Stimulated activated CD8-positive, alpha-beta memory T cell treated with anti-CD3 and anti-CD28 coated beads, Interleukin-7, amount 100 ng/mL, for 24 hours (primary cell): ENCODE results near the gene FGGY.

ENCODE experiments used
- DNase-seq: peaks from one replicate; pipeline ENCODE4 v3.0.0-alpha.2; 2020; ENCODE audit warnings: low read depth

Gene FGGY

GRCh38 chr1:59738591-59739015, 441.7 kb downstream of the FGGY start:
- no peak for DNase-seq

GRCh38 chr1:59739111-59739510, 442.2 kb downstream of the FGGY start:
- DNase-seq = no peak

- no peak for DNase-seq
Observed at GRCh38 chr1:59742526-59742925, 445.6 kb downstream of the FGGY start.

GRCh38 chr1:59743324-59744091, 446.6 kb downstream of the FGGY start:
- no peak for DNase-seq

GRCh38 chr1:59747420-59748024, 450.6 kb downstream of the FGGY start:
- DNase-seq = no peak

- no peak for DNase-seq
Observed at GRCh38 chr1:59748123-59748522, 451.2 kb downstream of the FGGY start.

- no peak for DNase-seq
Observed at GRCh38 chr1:59750328-59751003, 453.6 kb downstream of the FGGY start.

GRCh38 chr1:59751004-59751395, 454.1 kb downstream of the FGGY start:
- DNase-seq = no peak

- DNase-seq = no peak
Observed at GRCh38 chr1:59751801-59752200, 454.9 kb downstream of the FGGY start.

GRCh38 chr1:59752556-59753414, 455.9 kb downstream of the FGGY start:
- no peak for DNase-seq

- DNase-seq = no peak
Observed at GRCh38 chr1:59755069-59755685, 458.3 kb downstream of the FGGY start.

- DNase-seq = no peak
Observed at GRCh38 chr1:59757197-59757747, 460.4 kb downstream of the FGGY start.

- peak; percentile 34 for DNase-seq
Observed at GRCh38 chr1:59759156-59759925, 462.4 kb downstream of the FGGY start.

- no peak for DNase-seq
Observed at GRCh38 chr1:59761443-59761842, 464.5 kb downstream of the FGGY start.

- no peak for DNase-seq
Observed at GRCh38 chr1:59763418-59763817, 466.5 kb downstream of the FGGY start.

GRCh38 chr1:59765011-59765730, 468.3 kb downstream of the FGGY start:
- no peak for DNase-seq

GRCh38 chr1:59766227-59766855, 469.4 kb downstream of the FGGY start:
- no peak for DNase-seq

GRCh38 chr1:59767119-59767518, 470.2 kb downstream of the FGGY start:
- no peak for DNase-seq
